Mucosa of stomach (tissue), 1 donor: Measurements from ENCODE around the gene MET.
"Not testable (repeated sequence)": the region's sequence is repeated elsewhere in the genome, so short reads cannot be mapped to it uniquely, and the experiment has no call there.

ENCODE experiments used
- H3K27me3 ChIP-seq: one replicate; pipeline ENCODE4 v1.7.0; 2013; ENCODE audit warnings: mild to moderate bottlenecking, low read length; ENCODE audit not compliant: control insufficient read depth, insufficient read depth
- H3K36me3 ChIP-seq: one replicate; pipeline ENCODE4 v1.7.0; 2013; ENCODE audit warnings: low read length; ENCODE audit not compliant: control insufficient read depth, insufficient read depth
- H3K4me1 ChIP-seq: one replicate; pipeline ENCODE4 v1.7.0; 2013; ENCODE audit warnings: mild to moderate bottlenecking, low read length; ENCODE audit not compliant: control insufficient read depth, insufficient read depth
- H3K4me3 ChIP-seq: one replicate; pipeline ENCODE4 v1.7.0; 2013; ENCODE audit warnings: low read length
- H3K9ac ChIP-seq: one replicate; pipeline ENCODE4 v1.7.0; 2013; ENCODE audit warnings: mild to moderate bottlenecking, low read length, moderate library complexity
- H3K9me3 ChIP-seq: one replicate; pipeline ENCODE4 v1.7.0; 2013; ENCODE audit warnings: mild to moderate bottlenecking, low read length, moderate library complexity; ENCODE audit not compliant: control insufficient read depth
- donor health status: Pancreatic carcinoma.

The MET gene

DNA sequence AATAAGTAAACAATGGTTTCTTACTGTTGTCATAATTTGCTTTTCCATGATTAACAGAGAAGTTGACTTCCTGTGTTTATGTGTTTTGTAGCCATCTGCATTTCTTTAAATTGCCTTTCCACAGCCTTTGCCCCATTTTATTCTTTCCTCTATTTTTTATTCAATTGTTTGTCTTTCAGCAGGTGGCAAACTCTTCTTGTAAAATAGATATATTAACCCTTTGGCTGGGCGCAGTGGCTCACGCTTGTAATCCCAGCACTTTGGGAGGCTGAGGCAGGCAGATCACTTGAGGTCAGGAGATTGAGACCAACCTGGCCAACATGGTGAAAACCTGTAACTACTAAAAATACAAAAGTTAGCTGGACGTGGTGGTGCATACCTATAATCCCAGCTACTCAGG lies 139.8 kb downstream of the MET start:
- no peaks in the 10 kb centered on the region for H3K27me3 ChIP-seq
- H3K9me3 ChIP-seq: no peaks in the 10 kb centered on the region
- no peaks in the 10 kb centered on the region for H3K36me3 ChIP-seq
- peaks cover 23% of the 10 kb centered on the region for H3K4me1 ChIP-seq
- H3K9ac ChIP-seq: no peak overlapping the region
- no peak overlapping the region for H3K4me3 ChIP-seq

DNA sequence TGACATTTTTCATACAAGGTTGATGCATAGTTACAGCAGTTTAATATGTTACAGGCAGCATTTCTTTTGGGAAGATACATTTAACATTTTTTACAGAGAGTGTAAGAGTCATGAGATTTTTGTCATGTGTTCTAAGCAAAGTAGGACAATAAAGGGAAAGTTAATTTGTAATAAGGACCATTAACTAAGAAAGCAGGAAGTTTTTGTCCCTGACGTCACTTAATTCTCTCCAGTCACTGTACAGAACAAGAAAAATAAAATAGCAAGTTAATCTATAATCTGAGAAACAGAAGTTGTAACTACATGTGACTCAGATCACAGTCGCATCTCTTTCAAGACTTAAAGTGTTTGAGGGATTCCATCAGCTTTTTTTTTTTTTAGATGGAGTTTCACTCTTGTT lies 140.9 kb downstream of the MET start:
- Histone ChIP-seq H3K9me3 (no peaks in the 10 kb centered on the region), H3K9ac (no peak overlapping the region), H3K4me1 (peaks cover 23% of the 10 kb centered on the region), H3K36me3 (no peaks in the 10 kb centered on the region), H3K4me3 (no peak overlapping the region), H3K27me3 (no peaks in the 10 kb centered on the region)

DNA sequence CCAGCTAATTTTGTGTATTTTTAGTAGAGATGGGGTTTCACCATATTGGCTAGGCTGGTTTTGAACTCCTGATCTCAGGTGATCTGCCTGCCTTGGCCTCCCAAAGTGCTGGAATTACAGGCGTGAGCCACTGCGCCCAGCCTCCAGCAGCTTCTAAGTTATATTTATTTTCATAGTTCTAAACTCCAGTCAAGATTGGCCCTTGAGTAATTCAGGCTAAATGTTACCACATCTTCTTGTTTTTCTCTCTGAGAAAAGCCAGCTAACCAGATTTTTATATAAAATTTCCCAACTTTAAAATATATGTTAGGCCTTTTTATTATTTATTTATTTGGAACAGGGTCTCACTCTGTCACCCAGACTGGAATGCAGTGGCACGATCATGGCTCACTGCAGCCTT lies 141.4 kb downstream of the MET start:
- peaks cover 21% of the 10 kb centered on the region for H3K4me1 ChIP-seq
- H3K36me3 ChIP-seq, H3K27me3 ChIP-seq, H3K9ac ChIP-seq, H3K4me3 ChIP-seq, H3K9me3 ChIP-seq: not testable (repeated sequence)

DNA sequence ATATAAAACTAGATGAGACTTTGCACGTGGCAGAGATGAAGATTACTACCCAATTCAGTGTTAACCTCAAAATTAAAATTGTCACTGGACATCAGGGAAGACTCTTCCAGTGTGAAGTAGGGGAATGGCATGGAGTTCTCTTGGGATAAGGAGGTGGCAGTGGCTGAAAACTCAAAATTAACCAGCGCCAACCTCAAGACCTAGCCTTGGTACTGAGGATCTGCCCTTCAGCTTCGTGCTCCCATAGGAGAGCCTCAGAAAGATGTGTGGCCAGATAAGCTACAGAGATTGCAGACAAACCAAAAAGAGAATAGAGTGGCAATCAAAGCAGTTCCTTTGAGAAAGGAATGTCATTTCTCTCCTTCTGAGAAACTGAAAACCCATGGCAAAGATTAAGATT lies 143.0 kb downstream of the MET start:
- Histone ChIP-seq H3K4me1 (peaks cover 12% of the 10 kb centered on the region), H3K9ac (no peak overlapping the region), H3K4me3 (no peak overlapping the region), H3K27me3 (no peaks in the 10 kb centered on the region), H3K36me3 (no peaks in the 10 kb centered on the region), H3K9me3 (no peaks in the 10 kb centered on the region)

DNA sequence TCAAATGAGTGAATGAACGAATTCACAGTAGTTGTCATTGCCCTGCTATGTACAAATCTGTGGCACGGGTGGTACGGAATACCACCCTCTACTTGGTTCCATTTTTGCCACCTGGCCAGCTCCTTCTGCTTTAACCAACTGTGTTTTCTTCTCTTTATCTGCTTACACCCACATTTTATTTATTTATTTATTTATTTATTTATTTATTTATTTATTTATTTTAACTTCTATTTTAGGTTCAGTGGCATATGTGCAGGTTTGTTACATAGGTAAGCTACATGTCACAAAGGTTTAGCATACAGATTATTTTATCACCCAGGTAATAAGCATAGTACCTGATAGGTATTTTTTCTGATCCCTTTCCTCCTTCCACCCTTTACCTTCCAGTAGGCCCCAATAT lies 148.2 kb downstream of the MET start:
- H3K4me1 ChIP-seq: no peaks in the 10 kb centered on the region
- H3K27me3 ChIP-seq: no peaks in the 10 kb centered on the region
- H3K9me3 ChIP-seq: no peaks in the 10 kb centered on the region
- no peak overlapping the region for H3K4me3 ChIP-seq
- no peaks in the 10 kb centered on the region for H3K36me3 ChIP-seq
- H3K9ac ChIP-seq: no peak overlapping the region

DNA sequence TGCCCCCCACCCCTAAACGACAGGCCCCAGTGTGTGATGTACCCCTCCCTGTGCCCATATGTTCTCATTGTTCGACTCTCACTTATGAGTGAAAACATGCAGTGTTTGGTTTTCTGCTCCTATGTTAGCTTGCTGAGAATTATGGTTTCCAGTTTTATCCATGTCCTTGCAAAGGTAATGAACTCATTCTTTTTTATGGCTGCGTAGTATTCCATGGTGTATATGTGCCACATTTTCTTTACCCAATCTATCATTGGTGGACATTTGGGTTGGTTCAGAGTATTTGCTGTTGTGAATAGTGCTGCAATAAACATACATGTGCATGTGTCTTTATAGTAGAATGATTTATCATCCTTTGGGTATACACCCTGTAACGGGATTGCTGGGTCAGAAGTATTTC lies 149.7 kb downstream of the MET start:
- H3K36me3 ChIP-seq, H3K27me3 ChIP-seq, H3K9me3 ChIP-seq, H3K4me3 ChIP-seq, H3K4me1 ChIP-seq, H3K9ac ChIP-seq: not testable (repeated sequence)

DNA sequence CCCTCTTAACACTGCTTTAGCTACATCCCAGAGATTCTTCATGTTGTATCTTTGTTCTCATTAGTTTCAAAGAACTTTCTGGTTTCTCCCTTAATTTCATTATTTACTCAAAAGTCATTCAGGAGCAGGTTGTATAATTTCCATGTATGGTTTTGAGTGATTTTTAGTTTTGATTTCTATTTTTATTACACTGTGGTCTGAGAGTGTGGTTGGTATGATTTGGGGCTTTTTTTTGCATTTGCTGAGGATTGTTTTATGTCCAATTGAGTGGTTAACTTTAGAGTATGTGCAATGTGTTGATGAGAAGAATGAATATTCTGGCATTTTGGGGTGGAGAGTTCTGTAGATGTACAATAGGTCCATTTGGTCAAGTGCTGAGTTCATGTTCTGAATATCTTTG lies 152.5 kb downstream of the MET start:
- H3K4me1 ChIP-seq: peaks cover 6% of the 10 kb centered on the region
- H3K9me3 ChIP-seq: no peaks in the 10 kb centered on the region
- no peak overlapping the region for H3K4me3 ChIP-seq
- H3K27me3 ChIP-seq: no peaks in the 10 kb centered on the region
- no peaks in the 10 kb centered on the region for H3K36me3 ChIP-seq
- no peak overlapping the region for H3K9ac ChIP-seq

DNA sequence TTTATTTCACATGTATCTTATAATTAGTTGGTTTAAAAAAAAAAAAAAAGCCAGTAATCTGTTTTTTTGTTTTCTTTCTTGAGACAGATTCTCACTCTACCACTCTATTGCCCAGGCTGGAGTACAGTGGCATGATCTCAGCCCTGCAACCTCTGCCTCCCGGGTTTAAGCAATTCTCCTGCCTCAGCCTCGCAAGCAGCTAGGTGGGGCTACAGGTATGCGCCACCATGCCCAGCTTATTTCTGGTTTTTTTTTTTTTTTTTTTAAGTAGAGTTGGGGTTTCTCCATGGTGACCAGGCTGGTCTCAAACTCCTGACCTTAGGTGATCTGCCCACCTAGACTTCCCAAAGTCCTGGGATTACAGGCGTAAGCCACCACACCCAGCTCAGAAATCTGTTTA lies 156.3 kb downstream of the MET start:
- Histone ChIP-seq H3K4me1 (peaks cover 14% of the 10 kb centered on the region), H3K4me3 (no peak overlapping the region), H3K27me3 (no peaks in the 10 kb centered on the region), H3K36me3 (no peaks in the 10 kb centered on the region), H3K9ac (no peak overlapping the region), H3K9me3 (no peaks in the 10 kb centered on the region)

DNA sequence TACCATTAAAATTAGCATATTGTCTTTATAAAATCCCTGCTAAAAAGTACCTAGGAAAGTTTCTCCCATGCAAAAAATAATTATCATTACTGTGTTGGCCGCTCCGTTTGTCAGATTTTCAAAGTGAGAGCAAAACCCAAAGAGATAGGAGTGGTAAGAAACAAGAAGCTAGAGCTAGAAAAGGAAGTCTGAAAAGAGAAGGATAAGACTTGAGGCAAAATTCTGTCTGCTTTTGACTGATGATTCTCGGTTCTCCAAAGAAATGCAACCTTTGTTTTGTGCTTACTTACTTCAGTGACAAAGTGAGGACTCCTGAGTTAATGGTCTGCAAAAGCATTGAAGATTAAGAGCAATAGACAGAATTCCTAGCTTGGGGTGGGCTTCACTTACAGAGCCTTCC lies 157.0 kb downstream of the MET start:
- Histone ChIP-seq H3K36me3 (no peaks in the 10 kb centered on the region), H3K4me1 (peaks cover 14% of the 10 kb centered on the region), H3K4me3 (no peak overlapping the region), H3K9ac (no peak overlapping the region), H3K27me3 (no peaks in the 10 kb centered on the region), H3K9me3 (no peaks in the 10 kb centered on the region)

DNA sequence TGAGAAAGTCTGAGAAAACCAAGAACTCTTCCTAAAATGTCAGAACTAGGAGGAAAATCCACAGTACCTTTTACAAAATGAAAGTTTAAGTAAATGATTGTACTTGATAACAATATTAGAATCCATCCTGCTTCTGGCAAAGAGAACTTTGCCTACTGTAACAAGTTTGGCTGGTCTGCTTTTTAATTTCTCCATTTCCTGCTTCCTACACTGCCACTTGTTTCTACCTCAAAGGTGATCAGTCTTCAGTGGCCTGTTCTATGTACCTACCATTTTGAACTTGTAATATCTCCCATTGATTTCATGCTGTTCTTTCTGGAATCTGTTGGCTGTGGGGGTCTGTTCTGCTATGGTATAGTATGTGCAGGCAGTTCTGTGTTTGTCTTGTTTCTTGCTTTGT lies 157.5 kb downstream of the MET start:
- Histone ChIP-seq H3K27me3 (no peaks in the 10 kb centered on the region), H3K4me1 (peaks cover 15% of the 10 kb centered on the region), H3K36me3 (no peaks in the 10 kb centered on the region), H3K9me3 (no peaks in the 10 kb centered on the region), H3K9ac (no peak overlapping the region), H3K4me3 (no peak overlapping the region)

DNA sequence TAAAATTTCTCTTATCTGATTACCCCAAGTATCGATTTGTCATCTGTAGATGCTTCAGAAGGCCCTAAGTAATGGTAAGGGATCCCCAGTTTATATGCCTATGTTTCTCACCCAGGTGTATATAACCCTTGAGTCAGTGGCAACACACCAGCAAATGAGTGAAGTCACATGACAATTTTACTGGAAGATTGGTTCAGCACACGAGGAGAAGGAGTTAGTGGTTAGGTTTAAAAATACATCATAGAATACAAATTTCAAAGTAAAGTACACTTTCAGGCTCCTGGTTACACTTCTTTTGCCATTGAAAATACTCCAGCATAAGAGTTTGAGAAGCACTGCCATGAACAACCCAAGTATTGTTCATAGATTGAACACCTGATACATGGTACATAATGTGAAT lies 160.7 kb downstream of the MET start:
- no peaks in the 10 kb centered on the region for H3K36me3 ChIP-seq
- H3K4me1 ChIP-seq: peaks cover 30% of the 10 kb centered on the region
- H3K9me3 ChIP-seq: no peaks in the 10 kb centered on the region
- H3K9ac ChIP-seq: no peak overlapping the region
- no peak overlapping the region for H3K4me3 ChIP-seq
- no peaks in the 10 kb centered on the region for H3K27me3 ChIP-seq

DNA sequence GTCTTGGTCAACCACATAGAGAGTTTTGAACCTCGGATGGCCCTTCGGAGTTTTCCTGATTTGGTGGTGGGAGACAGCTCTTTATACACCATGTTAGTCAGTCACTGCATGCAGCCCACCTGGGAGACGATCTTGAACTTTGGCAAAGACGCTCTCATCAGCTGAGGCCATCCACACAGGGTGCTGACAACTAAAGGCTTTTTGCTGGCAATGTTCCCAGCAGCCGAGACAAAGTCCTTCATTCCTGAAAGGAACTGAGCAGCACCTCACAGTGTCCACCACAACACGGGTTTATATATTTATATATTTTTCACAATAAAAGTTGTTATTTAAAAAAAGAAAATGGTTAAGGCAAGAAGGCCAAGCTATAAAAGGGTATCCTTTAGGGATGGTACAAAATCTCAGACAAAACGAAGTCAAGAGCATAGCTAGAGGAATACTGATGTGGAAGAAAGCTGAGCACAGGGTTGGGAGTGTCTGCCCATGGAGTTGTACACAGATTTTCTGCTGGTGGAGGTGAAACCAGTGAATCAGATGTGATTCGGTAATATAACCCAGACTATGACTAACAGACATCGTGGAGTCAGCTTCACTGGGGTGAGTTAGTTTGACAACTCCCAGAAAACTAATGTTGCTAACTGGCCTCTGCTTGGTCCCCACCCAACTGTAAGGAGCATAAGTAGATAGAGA lies 163.0 kb downstream of the MET start:
- H3K27me3 ChIP-seq: no peaks in the 10 kb centered on the region
- H3K4me3 ChIP-seq: no peak overlapping the region
- no peaks in the 10 kb centered on the region for H3K9me3 ChIP-seq
- no peak overlapping the region for H3K9ac ChIP-seq
- H3K36me3 ChIP-seq: no peaks in the 10 kb centered on the region
- peaks cover 19% of the 10 kb centered on the region for H3K4me1 ChIP-seq

DNA sequence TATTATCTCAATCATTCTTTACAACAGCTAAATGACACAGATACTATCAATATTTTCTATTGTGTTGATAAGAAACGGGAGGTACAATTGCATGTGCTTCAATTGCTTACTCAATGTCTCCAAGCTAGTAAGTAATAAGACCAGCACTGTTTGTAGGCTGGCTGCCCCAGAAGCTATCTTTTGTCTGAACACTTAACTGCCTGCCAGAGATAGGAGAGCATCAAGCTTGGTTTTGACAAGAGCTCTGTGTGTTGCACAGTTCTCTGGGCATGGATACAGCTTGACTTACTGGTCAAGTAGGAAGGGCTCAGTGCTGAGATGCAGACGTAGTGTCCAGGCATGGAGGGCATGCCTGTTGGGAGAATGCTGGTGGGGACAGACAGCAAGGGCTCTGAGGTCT lies 164.1 kb downstream of the MET start:
- Histone ChIP-seq H3K4me3 (no peak overlapping the region), H3K27me3 (no peaks in the 10 kb centered on the region)

More for the DNA sequence above, 164.1 kb downstream of the MET start:
- Histone ChIP-seq H3K9ac (no peak overlapping the region), H3K4me1 (peaks cover 16% of the 10 kb centered on the region), H3K9me3 (no peaks in the 10 kb centered on the region), H3K36me3 (no peaks in the 10 kb centered on the region)
